ENCODE results near the gene NOX4. TPM values are rescaled to one million over a fixed set of nuclear protein-coding genes. Genes with fewer than 3 reads are reported as not detected.

Gene NOX4
- total RNA-seq, 1 donor from 2014 or later = 3.3 TPM

- H3K9ac ChIP-seq = no peak overlapping the region
- H3K79me2 ChIP-seq (ENCODE audit: low read depth) = no peaks in the 10 kb centered on the region
- H3K36me3 ChIP-seq = no peaks in the 10 kb centered on the region
- Mint-ChIP-seq H3K27me3 (ENCODE audit: insufficient read depth, low read depth) (peaks cover 2% of the 10 kb centered on the region), H3K36me3 (no peaks in the 10 kb centered on the region), H3K4me3 (no peak overlapping the region), H3K4me1 (peaks cover 20% of the 10 kb centered on the region), H3K27ac (no peak overlapping the region), H3K9me3 (no peaks in the 10 kb centered on the region)
- H4K20me1 ChIP-seq (ENCODE audit: low read depth) = no peaks in the 10 kb centered on the region
- H3K4me1 ChIP-seq = peaks cover 12% of the 10 kb centered on the region
- peaks cover 18% of the 10 kb centered on the region for H3F3A ChIP-seq (ENCODE audit: low read depth)
- TF ChIP-seq EZH2 (IDR thresholded peaks at IDR 0.05) (no peak), EZH2phosphoT487 (IDR thresholded peaks at IDR 0.05) (no peak)
- TF ChIP-seq, protein P1, sequence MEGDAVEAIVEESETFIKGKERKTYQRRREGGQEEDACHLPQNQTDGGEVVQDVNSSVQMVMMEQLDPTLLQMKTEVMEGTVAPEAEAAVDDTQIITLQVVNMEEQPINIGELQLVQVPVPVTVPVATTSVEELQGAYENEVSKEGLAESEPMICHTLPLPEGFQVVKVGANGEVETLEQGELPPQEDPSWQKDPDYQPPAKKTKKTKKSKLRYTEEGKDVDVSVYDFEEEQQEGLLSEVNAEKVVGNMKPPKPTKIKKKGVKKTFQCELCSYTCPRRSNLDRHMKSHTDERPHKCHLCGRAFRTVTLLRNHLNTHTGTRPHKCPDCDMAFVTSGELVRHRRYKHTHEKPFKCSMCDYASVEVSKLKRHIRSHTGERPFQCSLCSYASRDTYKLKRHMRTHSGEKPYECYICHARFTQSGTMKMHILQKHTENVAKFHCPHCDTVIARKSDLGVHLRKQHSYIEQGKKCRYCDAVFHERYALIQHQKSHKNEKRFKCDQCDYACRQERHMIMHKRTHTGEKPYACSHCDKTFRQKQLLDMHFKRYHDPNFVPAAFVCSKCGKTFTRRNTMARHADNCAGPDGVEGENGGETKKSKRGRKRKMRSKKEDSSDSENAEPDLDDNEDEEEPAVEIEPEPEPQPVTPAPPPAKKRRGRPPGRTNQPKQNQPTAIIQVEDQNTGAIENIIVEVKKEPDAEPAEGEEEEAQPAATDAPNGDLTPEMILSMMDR (IDR thresholded peaks at IDR 0.05) = no peak
- no peaks in the 10 kb centered on the region for H3K9me3 ChIP-seq (ENCODE audit: low read depth)
- H3K27me3 ChIP-seq = no peaks in the 10 kb centered on the region
- H3K4me2 ChIP-seq = no peak overlapping the region
- no peak overlapping the region for H3K4me3 ChIP-seq
- DNase-seq (ENCODE audit: low spot score) = no peak
- H3K27ac ChIP-seq = no peak overlapping the region
- no peak overlapping the region for H2AFZ ChIP-seq (replicated peaks)
Observed at GRCh38 chr11:89487016-89487415, 4.2 kb downstream of the NOX4 start.

DNA sequence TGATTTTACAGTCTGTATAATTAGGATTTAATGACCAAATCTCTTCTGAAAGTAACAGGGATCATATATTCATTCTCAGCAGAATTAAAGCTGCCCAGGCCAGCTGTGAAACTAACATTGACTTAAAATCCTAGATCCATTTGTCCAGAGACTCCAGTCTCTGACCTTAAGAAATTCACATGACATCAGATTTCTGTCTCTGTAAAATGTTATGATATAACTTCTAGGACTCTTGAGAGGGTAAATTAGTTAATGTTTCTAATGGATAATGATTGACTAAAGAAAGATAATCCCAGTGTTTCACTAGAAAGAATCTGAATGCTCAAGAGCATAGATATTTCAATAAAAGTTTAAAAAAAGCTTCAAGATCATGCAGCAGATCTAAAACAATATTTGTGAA lies 6.3 kb downstream of the NOX4 start:
- no peak for TF ChIP-seq EZH2 (IDR thresholded peaks at IDR 0.05)
- TF ChIP-seq, protein P1 (IDR thresholded peaks at IDR 0.05) = no peak
- no peak for TF ChIP-seq EZH2phosphoT487 (IDR thresholded peaks at IDR 0.05)
- Histone ChIP-seq H3K27me3 (no peaks in the 10 kb centered on the region), H3F3A (ENCODE audit: low read depth) (no peaks in the 10 kb centered on the region), H3K4me3 (no peak overlapping the region), H3K27ac (no peak overlapping the region), H3K36me3 (no peaks in the 10 kb centered on the region), H4K20me1 (ENCODE audit: low read depth) (no peaks in the 10 kb centered on the region), H2AFZ (replicated peaks) (no peak overlapping the region), H3K9ac (no peak overlapping the region), H3K4me2 (no peak overlapping the region), H3K79me2 (ENCODE audit: low read depth) (no peaks in the 10 kb centered on the region), H3K9me3 (ENCODE audit: low read depth) (no peaks in the 10 kb centered on the region), H3K4me1 (no peaks in the 10 kb centered on the region)
- H3K4me1 Mint-ChIP-seq = peaks cover 4% of the 10 kb centered on the region
- H3K9me3 Mint-ChIP-seq = no peaks in the 10 kb centered on the region
- H3K36me3 Mint-ChIP-seq = peaks cover 4% of the 10 kb centered on the region
- H3K27me3 Mint-ChIP-seq (ENCODE audit: insufficient read depth, low read depth) = no peaks in the 10 kb centered on the region
- H3K4me3 Mint-ChIP-seq = no peak overlapping the region
- DNase-seq (ENCODE audit: low spot score) = no peak
- H3K27ac Mint-ChIP-seq = no peak overlapping the region

DNA sequence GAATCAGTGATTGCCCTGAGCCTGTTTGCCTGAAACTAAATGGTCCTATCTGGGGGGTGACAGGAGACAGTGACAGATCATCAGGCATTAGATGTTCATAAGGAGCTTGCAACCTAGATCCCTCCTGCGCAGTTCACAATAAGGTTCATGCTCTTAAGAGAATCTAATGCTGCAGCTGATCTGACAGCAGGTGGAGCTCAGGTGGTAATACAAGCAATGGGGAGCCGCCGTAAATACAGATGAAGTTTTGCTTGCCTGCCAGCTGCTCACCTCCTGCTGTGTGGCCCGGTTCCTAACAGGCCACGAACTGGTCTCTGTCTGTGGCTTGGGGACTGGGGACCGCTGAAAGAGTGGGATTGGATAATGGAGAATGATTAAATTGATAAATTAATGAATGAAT lies 14.0 kb downstream of the NOX4 start:
- no peak overlapping the region for H3K9ac ChIP-seq

More for the DNA sequence above, 14.0 kb downstream of the NOX4 start:
- TF ChIP-seq EZH2phosphoT487 (IDR thresholded peaks at IDR 0.05) (no peak), EZH2 (IDR thresholded peaks at IDR 0.05) (no peak)
- TF ChIP-seq, protein P1 (IDR thresholded peaks at IDR 0.05) = no peak
- no peaks in the 10 kb centered on the region for H4K20me1 ChIP-seq (ENCODE audit: low read depth)
- H3K4me1 Mint-ChIP-seq = peaks cover 3% of the 10 kb centered on the region
- no peaks in the 10 kb centered on the region for H3F3A ChIP-seq (ENCODE audit: low read depth)
- no peak overlapping the region for H3K4me2 ChIP-seq
- no peaks in the 10 kb centered on the region for H3K27me3 Mint-ChIP-seq (ENCODE audit: insufficient read depth, low read depth)
- H3K79me2 ChIP-seq (ENCODE audit: low read depth) = no peaks in the 10 kb centered on the region
- no peak overlapping the region for H3K4me3 Mint-ChIP-seq
- peaks cover 6% of the 10 kb centered on the region for H3K4me1 ChIP-seq
- no peak overlapping the region for H3K4me3 ChIP-seq
- no peaks in the 10 kb centered on the region for H3K36me3 ChIP-seq
- H3K36me3 Mint-ChIP-seq = peaks cover 4% of the 10 kb centered on the region
- no peak overlapping the region for H3K27ac ChIP-seq
- H3K9me3 ChIP-seq (ENCODE audit: low read depth) = no peaks in the 10 kb centered on the region
- H3K9me3 Mint-ChIP-seq = no peaks in the 10 kb centered on the region
- no peak overlapping the region for H3K27ac Mint-ChIP-seq
- no peaks in the 10 kb centered on the region for H3K27me3 ChIP-seq
- DNase-seq (ENCODE audit: low spot score) = peak; percentile 8
- H2AFZ ChIP-seq (replicated peaks) = no peak overlapping the region

Data from neural progenitor cell (in vitro differentiated cells).